VCaP (cell line): ENCODE results near the gene UTS2R.
"Not testable (repeated sequence)": the region's sequence is repeated elsewhere in the genome, so short reads cannot be mapped to it uniquely, and the experiment has no call there.

ENCODE experiments used
- H3K27ac ChIP-seq: fragments of 450-650 bp; 2 replicates; pipeline ENCODE4 v1.5.1; 2017
- CTCF ChIP-seq: fragments of 450-650 bp; conservative IDR thresholded peaks from 2 replicates; pipeline ENCODE4 v1.5.1; 2017; ENCODE audit warnings: mild to moderate bottlenecking, moderate library complexity

The UTS2R gene

GRCh38 chr17:82339634-82340580 is 31.7 kb upstream of the UTS2R start:
- H3K27ac ChIP-seq: no peak overlapping the region
- TF ChIP-seq CTCF: no peak

- no peak overlapping the region for H3K27ac ChIP-seq
- TF ChIP-seq CTCF: no peak
These were observed 29.0 kb upstream of the UTS2R start for GRCh38 chr17:82342361-82343079.

DNA sequence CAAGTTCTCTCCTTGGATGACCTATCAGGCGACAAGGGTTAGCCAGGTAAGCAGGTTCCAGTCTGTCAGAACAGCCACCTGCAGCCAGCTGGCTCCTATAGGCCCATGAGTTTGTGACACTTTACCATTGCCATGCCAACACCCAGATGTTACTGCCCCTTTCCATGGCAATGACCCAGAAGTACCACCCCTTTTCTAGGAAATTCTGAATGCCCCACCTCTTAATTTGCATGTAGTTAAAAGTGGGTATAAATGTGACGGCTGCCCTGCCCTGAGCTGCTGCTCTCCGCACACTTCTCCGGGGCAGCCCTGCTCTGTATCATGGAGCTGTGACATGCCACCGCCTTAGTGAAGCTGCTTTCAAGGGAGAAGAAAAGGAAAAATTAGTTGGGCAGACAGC is 28.0 kb upstream of the UTS2R start:
- TF ChIP-seq CTCF: no peak

DNA sequence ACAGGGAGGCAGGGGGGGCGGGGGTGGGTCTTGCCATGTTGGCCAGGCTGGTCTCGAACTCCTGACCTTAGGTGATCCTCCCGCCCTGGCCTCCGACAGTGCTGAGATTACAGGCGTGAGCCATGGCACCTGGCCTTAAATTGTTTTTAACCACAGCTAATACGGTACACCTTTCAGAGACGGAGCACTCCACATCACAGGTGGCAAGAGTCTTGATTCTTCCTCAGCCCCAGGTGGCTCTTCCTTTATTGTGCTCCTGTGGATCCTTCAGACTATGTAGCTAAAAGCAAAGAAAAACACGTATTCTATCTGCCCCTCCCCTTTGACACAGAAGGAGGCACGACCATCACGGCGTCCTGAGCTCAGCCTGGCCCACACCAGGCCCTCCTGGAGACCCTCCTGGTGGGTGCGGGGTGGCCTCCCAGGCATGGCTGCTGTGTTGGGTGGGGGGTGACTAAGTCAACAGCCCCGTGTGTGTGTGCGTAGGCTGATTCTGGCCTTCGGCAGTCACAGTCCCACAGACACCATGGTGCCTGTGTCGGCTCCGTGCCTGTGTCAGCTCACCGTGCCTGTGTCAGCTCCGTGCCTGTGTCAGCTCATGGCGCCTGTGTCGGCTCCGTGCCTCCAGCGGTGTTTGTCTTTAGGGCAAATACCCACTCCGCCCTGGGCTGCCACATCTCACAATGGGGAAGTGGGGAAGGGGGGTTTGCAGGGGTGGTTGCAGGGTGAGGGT is 27.2 kb upstream of the UTS2R start:
- H3K27ac ChIP-seq: no peak overlapping the region
- no peak for TF ChIP-seq CTCF

More for the DNA sequence above, 28.0 kb upstream of the UTS2R start:
- H3K27ac ChIP-seq: no peak overlapping the region

DNA sequence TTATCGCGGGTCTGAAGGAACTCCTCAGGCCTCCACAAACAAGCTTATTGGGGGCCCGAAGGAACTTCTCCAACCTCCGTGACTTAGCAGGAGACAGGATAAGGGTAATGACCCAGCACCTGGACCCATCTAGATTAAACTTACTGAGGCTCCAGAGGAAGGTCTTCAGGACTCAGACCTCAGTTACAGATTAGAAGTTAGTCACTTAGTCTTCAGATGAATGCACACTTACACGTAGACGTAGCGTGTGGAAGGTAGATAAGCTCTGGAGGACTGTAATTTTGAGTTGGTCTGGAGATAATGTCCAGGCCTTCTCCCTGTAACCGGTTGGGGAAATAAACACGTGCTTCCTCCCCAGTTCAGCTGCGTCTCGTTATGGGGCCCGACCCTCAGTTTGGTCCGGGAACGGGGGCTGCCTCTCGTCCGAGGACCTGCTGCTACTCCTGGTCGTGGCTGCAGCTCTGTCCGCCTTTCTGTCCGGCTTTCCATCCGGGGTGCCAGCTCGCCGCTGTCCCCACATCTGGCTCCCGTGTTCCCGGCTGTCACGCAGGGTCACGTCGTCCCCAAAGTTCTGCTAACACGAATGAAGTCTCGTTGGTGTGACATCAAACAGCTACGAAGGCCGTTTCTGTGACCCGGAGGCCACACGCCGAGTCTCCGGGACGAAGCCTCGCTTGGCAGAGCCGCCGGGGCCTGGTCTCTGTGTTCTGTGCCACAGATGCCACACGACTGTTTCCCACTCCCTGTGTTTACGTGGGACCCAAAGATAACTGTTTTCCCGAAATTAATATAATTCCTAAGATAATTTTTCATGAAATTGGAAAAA is 26.2 kb upstream of the UTS2R start:
- no peak overlapping the region; the same call in 1 of the 2 replicates for H3K27ac ChIP-seq
- TF ChIP-seq CTCF: no peak

GRCh38 chr17:82346342-82347300 is 24.9 kb upstream of the UTS2R start:
- no peak for TF ChIP-seq CTCF
- H3K27ac ChIP-seq: no peak overlapping the region; the same call in 1 of the 2 replicates

DNA sequence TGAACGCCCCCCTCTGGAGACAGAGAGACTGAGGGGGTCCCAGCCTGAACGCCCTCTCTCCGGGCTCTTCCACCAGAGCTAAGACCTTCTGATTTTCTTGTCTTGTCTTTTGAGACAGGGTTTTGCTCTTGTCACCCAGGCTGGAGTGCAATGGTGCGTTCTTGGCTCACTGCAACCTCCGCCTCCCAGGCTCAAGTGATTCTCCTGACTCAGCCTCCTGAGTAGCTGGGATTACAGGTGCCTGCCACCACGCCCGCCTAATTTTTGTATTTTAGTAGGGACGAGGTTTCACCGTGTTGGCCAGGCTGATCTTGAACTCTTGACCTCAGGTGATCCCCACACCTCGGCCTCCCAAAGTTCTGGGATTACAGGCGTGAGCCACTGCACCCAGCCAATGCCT is 23.6 kb upstream of the UTS2R start:
- not testable (repeated sequence) for H3K27ac ChIP-seq
